22Rv1 (cell line): ENCODE results near the gene CNTFR.

Source experiments
- ZFX ChIP-seq: fragments of 450-650 bp; IDR thresholded peaks from 2 replicates; pipeline ENCODE4 v1.6.1; 2017; ENCODE audit warnings: antibody characterized with exemption, borderline replicate concordance
- TF ChIP-seq, protein P1 (sequence below): fragments of 450-650 bp; IDR thresholded peaks from 2 replicates; pipeline ENCODE4 v1.5.1; 2017; ENCODE audit warnings: mild to moderate bottlenecking

DNA sequence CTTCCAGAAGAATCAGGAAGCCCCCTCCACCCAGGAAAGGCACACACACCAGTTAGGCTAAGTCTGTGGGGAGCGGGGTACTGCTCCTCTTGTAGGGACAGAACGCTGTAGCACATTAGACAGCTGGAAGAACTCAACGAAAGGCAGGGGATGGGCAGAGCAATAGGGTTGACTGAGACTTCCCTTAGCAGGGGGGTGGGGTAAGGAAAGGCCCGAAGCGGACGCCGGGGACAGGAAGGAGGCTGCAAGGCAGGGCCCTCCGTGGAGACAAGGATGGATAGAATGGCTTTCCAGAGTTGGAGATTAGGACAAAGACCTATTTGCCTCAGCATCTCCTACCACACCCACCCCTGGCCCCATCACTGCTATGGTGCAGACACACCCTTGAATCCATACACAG, 14.3 kb downstream of the CNTFR start:
- TF ChIP-seq, protein P1, sequence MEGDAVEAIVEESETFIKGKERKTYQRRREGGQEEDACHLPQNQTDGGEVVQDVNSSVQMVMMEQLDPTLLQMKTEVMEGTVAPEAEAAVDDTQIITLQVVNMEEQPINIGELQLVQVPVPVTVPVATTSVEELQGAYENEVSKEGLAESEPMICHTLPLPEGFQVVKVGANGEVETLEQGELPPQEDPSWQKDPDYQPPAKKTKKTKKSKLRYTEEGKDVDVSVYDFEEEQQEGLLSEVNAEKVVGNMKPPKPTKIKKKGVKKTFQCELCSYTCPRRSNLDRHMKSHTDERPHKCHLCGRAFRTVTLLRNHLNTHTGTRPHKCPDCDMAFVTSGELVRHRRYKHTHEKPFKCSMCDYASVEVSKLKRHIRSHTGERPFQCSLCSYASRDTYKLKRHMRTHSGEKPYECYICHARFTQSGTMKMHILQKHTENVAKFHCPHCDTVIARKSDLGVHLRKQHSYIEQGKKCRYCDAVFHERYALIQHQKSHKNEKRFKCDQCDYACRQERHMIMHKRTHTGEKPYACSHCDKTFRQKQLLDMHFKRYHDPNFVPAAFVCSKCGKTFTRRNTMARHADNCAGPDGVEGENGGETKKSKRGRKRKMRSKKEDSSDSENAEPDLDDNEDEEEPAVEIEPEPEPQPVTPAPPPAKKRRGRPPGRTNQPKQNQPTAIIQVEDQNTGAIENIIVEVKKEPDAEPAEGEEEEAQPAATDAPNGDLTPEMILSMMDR, result no peak
- no peak for TF ChIP-seq ZFX
